Measurements from ENCODE around the gene NTHL1. TPM values are rescaled to one million over a fixed set of nuclear protein-coding genes. Genes with fewer than 3 reads are reported as not detected.

The NTHL1 gene
- total RNA-seq, 2 experiments from 2014 or later = 34.3 to 37.5 TPM

DNA sequence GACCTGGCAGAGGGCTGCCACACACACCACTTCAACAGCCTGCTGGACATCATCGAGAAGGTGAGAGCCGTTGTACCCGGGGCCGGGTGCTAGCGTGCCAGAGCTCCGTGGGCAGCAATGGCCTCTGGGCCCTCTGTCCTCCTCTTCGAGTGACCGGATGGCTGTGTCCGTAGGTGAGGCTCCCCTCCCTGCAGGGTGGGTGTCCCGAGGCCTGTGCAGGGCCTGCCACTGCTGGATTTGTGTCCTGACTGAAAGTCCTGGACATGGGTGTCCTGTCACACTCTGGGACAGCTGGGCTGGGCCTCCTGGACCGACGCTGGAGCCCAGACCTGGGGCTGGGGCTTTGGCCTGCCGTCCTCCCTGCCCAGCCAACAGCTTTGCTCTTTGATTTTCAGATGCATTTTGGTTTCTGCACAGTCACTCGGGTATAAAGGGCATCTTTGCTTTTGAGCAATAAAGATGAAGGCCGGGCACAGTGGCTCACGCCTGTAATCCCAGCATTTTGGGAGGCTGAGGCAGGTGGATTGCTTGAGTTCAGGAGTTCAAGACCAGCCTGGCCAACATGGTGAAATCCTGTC, 16.8 kb upstream of the NTHL1 start:
- H3K4me3 Mint-ChIP-seq = no peak overlapping the region
- H3K9me3 Mint-ChIP-seq (ENCODE audit: low read depth) = no peaks in the 10 kb centered on the region
- no peaks in the 10 kb centered on the region for H3K27me3 Mint-ChIP-seq
- H3K36me3 Mint-ChIP-seq = peaks cover 22% of the 10 kb centered on the region
- H3K27ac Mint-ChIP-seq = no peak overlapping the region
- CTCF ChIA-PET = interaction anchor here (0.8 kb wide), 1 partner anchor 17 kb away, joined by 3 read pairs; the partner anchor contains the start of genes NTHL1 and TSC2
- ATAC-seq = no peak
- DNase-seq = no peak
- peaks cover 6% of the 10 kb centered on the region for H3K4me1 Mint-ChIP-seq

DNA sequence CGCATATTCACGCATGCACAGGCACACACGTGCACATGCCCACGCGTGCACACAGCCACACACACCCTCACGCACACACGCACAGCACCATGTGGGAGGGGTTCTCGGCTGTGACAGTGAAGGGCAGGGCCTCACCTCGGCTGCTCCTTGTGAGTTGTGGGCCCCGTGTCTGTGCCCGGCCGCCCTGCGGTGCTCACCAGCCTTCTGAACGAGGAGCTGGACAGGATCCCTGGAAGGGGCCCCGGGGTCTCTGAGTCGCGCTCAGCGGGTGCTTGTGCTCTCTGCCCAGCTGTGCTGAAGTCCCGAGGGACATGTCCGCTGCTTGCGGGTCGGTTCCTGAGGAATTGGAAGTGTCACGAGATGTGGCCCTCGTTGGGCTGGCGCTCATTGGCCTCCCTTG, 16.2 kb upstream of the NTHL1 start:
- no peak overlapping the region for H3K4me3 Mint-ChIP-seq
- H3K27me3 Mint-ChIP-seq = no peaks in the 10 kb centered on the region
- CTCF ChIA-PET = no interaction called here
- no peak overlapping the region for H3K27ac Mint-ChIP-seq
- no peak for DNase-seq
- H3K9me3 Mint-ChIP-seq (ENCODE audit: low read depth) = no peaks in the 10 kb centered on the region
- H3K4me1 Mint-ChIP-seq = peaks cover 6% of the 10 kb centered on the region
- ATAC-seq = no peak
- peaks cover 20% of the 10 kb centered on the region for H3K36me3 Mint-ChIP-seq

DNA sequence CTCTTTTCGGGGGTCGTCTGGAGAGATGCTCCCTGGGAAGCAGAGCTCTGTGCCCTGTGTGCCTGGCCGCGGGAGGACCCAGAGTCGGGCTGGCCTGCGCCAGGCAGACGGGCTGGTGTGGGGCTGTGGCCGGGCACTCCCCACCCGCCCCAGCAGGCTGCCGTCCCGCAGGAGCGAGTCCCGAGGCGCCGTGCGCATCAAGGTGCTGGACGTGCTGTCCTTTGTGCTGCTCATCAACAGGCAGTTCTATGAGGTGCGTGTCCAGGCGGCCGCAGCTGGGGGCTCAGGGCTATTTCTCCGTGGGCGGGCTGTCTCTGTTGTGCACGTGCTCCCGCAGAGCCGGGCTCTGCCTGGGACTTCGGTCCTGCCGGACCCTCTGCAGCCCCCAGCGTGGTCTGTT, 15.2 kb upstream of the NTHL1 start:
- Mint-ChIP-seq H3K4me3 (no peak overlapping the region), H3K36me3 (peaks cover 15% of the 10 kb centered on the region), H3K4me1 (peaks cover 6% of the 10 kb centered on the region), H3K9me3 (ENCODE audit: low read depth) (no peaks in the 10 kb centered on the region), H3K27me3 (no peaks in the 10 kb centered on the region), H3K27ac (no peak overlapping the region)
- no peak for ATAC-seq
- CTCF ChIA-PET = no interaction called here
- no peak for DNase-seq

DNA sequence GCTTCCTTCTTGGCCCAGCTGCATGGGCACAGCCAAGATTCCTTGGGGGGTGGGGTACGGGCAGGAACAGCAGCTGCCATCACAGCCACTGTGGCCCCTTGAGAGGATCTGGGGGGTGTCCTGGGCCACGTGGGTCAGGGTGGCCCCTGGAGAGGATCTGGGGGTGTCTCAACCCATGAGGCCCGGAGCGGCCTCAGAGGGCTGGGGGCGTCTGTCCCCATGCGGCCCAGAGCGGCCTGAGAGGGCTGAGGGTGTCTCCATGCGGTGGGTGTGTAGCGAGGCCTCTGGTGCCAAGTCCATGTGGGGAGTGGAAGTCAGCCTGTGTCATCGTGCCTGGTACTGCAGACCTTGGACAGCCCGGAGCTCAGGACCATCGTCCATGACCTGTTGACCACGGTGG, 13.9 kb upstream of the NTHL1 start:
- peaks cover 11% of the 10 kb centered on the region for H3K36me3 Mint-ChIP-seq
- no peak overlapping the region for H3K4me3 Mint-ChIP-seq
- CTCF ChIA-PET = interaction anchor here (1.0 kb wide), 1 partner anchor 13 kb away, joined by 3 read pairs; the partner anchor contains the start of genes NTHL1 and TSC2
- DNase-seq (no peak), ATAC-seq (no peak)
- peaks cover 6% of the 10 kb centered on the region for H3K4me1 Mint-ChIP-seq
- H3K27me3 Mint-ChIP-seq = no peaks in the 10 kb centered on the region
- no peak overlapping the region for H3K27ac Mint-ChIP-seq
- H3K9me3 Mint-ChIP-seq (ENCODE audit: low read depth) = no peaks in the 10 kb centered on the region

DNA sequence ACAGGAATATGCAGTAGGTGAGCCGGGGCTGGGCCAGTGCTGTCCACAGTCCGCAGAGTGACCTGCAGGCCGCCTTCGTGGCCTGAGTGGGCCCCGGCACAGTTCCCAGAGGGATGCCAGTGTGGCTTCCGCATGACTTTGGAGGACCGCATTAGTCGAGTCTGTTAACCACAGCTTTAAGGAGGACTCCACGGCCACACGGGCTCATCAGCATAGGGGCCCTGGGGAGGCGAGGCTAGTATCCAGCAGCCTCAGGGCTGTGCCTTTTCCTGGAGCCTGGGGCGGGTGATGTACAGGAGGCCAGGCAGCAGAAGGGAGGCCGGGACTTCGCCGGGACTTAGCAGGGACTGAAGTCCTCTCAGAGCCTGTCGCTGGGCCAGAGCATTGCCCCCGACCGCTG, 13.4 kb upstream of the NTHL1 start:
- ATAC-seq (no peak), DNase-seq (no peak)
- H3K36me3 Mint-ChIP-seq = peaks cover 8% of the 10 kb centered on the region
- H3K4me1 Mint-ChIP-seq = peaks cover 6% of the 10 kb centered on the region
- no peak overlapping the region for H3K27ac Mint-ChIP-seq
- CTCF ChIA-PET = no interaction called here
- no peak overlapping the region for H3K4me3 Mint-ChIP-seq
- no peaks in the 10 kb centered on the region for H3K9me3 Mint-ChIP-seq (ENCODE audit: low read depth)
- no peaks in the 10 kb centered on the region for H3K27me3 Mint-ChIP-seq

DNA sequence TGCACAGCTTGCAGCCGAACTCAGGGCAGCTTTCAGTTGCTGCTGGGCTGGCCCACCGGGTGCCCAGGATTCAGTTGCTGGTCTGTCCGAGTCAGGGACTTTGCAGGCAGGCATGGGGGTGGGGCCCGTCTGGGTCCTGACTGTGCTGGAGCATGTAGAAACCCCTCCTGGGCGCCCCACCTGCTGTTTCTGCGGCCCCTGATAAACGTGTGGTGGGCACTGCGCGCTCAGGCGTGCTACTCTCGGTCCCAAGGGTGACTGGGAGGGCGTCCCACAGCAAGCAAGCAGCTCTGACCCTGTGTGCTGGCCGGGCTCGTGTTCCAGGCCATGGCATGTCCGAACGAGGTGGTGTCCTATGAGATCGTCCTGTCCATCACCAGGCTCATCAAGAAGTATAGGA, 12.7 kb upstream of the NTHL1 start:
- CTCF ChIA-PET = no interaction called here
- H3K4me3 Mint-ChIP-seq = no peak overlapping the region

DNA sequence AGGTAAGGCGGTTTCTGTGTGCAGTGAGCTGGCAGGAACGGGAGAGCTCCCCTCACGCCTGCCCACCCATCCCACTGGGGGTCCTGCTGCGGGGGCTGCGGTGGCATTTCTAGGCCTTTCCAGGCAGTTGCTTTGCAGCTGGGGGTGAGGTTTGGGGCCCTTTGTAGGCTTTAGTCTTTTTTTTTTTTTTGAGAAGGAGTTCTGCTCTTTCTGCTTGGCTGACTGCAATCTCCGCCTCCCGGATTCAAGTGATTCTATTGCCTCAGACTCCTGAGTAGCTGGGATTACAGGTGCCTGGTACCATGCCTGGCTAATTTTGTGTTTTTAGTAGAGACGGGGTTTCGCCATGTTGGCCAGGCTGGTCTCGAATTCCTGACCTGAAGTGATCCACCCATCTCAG, 11.2 kb upstream of the NTHL1 start:
- H3K36me3 Mint-ChIP-seq = peaks cover 1% of the 10 kb centered on the region
- H3K27ac Mint-ChIP-seq = no peak overlapping the region
- no peak for ATAC-seq
- H3K27me3 Mint-ChIP-seq = no peaks in the 10 kb centered on the region
- H3K4me1 Mint-ChIP-seq = no peaks in the 10 kb centered on the region
- no peak for DNase-seq
- H3K9me3 Mint-ChIP-seq (ENCODE audit: low read depth) = no peaks in the 10 kb centered on the region
- CTCF ChIA-PET = no interaction called here
- H3K4me3 Mint-ChIP-seq = no peak overlapping the region

More for the DNA sequence above, 12.7 kb upstream of the NTHL1 start:
- Mint-ChIP-seq H3K9me3 (ENCODE audit: low read depth) (no peaks in the 10 kb centered on the region), H3K4me1 (peaks cover under 1% of the 10 kb centered on the region), H3K27me3 (no peaks in the 10 kb centered on the region), H3K36me3 (peaks cover 4% of the 10 kb centered on the region), H3K27ac (no peak overlapping the region)
- no peak for ATAC-seq
- DNase-seq = no peak

DNA sequence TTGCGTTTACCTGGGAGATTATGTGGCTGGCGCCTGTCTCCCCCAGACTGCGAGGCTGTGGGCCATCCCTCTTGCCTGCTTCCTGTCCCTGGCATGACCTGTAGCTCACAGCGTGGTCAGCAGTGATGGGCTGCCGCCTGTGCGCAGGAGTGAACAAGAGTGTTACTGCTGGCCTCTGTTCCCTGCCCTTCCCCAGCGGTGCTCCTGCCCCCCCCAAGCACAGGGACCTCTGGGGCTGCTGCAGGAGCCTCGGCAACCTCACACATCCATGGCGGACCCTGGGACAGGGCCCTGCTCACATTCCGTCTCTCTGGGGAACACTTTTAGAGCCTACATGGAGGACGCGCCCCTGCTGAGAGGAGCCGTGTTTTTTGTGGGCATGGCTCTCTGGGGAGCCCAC, 10.8 kb upstream of the NTHL1 start:
- DNase-seq (no peak), ATAC-seq (no peak)
- H3K27me3 Mint-ChIP-seq = no peaks in the 10 kb centered on the region
- CTCF ChIA-PET = no interaction called here
- no peaks in the 10 kb centered on the region for H3K4me1 Mint-ChIP-seq
- H3K27ac Mint-ChIP-seq = no peak overlapping the region
- peaks cover 1% of the 10 kb centered on the region for H3K36me3 Mint-ChIP-seq
- no peaks in the 10 kb centered on the region for H3K9me3 Mint-ChIP-seq (ENCODE audit: low read depth)
- H3K4me3 Mint-ChIP-seq = no peak overlapping the region

DNA sequence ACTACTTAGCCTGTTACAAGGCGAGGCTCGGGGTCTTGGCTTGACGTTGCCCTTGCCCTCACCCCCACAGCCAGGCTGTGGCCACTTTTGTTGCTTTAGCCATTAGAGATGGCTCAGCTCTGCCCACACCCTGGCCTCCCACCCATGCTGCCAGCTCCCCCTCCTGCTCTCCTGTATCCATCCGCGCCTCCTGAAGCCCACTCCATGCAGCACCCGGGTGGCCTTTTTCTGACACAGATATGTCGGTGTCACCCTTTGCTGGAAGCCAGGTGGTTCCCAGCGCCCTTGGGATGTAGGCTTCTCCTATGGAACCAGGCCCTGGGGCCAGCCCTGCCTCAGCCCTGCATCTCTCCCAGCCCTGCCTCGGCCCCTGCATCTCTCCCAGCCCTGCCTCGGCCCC, 9.8 kb upstream of the NTHL1 start:
- no peak for DNase-seq
- CTCF ChIA-PET = interaction anchor here (0.8 to 1.4 kb wide), 2 partner anchors 10 to 35 kb away, joined by 3 to 4 read pairs; partner anchors contain the start of genes NTHL1 and TSC2
- Mint-ChIP-seq H3K36me3 (peaks cover 1% of the 10 kb centered on the region), H3K9me3 (ENCODE audit: low read depth) (no peaks in the 10 kb centered on the region), H3K27me3 (no peaks in the 10 kb centered on the region), H3K27ac (no peak overlapping the region), H3K4me1 (no peaks in the 10 kb centered on the region), H3K4me3 (no peak overlapping the region)
- ATAC-seq = no peak

DNA sequence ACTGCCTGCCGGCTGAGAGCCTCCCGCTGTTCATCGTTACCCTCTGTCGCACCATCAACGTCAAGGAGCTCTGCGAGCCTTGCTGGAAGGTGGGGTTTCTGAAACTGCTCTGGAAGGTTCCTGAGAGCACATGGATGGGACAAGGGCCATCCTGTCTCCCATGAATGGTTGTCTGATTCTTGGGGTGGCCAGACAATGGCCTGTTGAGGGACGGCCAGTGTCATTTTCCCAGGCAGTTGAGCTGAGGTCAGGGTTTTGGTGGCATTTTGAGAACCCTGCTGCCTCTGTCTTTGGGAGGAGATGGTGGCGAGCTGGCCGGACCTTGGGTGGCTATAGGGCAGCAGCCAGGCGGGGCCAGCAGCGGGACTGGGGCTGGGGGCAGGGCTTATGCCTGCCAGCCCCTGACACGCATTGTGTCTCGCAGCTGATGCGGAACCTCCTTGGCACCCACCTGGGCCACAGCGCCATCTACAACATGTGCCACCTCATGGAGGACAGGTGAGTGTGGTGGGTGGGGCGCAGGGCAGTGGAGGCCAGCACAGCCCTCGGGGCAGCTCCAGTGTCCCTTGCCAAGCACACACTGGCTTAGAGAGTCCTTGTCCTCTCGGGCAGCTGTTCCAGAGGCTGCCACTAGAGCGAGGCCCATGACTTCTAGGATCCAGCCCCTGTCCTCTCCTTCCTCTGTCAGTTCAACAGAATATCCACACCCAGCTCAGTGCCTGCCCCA, 9.2 kb upstream of the NTHL1 start:
- DNase-seq = no peak
- H3K27me3 Mint-ChIP-seq = no peaks in the 10 kb centered on the region
- no peak for ATAC-seq
- CTCF ChIA-PET = interaction anchor here (0.8 to 1.4 kb wide), 3 partner anchors 9 to 92 kb away, joined by 3 to 4 read pairs (median 3); partner anchors contain the start of genes NTHL1 and TSC2
- H3K36me3 Mint-ChIP-seq = peaks cover 1% of the 10 kb centered on the region
- H3K9me3 Mint-ChIP-seq (ENCODE audit: low read depth) = no peaks in the 10 kb centered on the region
- H3K4me3 Mint-ChIP-seq = no peak overlapping the region
- H3K4me1 Mint-ChIP-seq = no peaks in the 10 kb centered on the region
- no peak overlapping the region for H3K27ac Mint-ChIP-seq

DNA sequence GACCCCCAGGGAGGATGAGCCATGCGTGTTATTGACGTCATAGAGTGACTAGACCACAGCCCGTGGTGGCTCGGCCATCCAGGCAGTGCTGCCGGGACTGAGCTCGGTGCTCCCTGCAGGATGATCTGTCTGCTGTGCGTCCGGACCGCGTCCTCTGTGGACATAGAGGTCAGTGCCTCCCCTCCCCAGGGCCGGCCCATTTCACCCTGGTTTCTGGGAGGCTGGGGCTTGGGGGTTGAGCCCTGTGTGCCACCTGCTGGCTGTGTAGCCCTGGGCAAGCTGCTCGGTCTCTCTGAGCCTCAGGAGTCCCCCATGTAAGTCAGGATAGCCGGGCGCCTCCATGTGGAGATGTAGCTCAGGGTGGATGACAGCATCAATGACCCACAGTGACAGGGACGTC, 8.4 kb upstream of the NTHL1 start:
- Mint-ChIP-seq H3K9me3 (ENCODE audit: low read depth) (no peaks in the 10 kb centered on the region), H3K36me3 (peaks cover 2% of the 10 kb centered on the region), H3K27me3 (no peaks in the 10 kb centered on the region), H3K27ac (no peak overlapping the region), H3K4me1 (no peaks in the 10 kb centered on the region), H3K4me3 (no peak overlapping the region)
- CTCF ChIA-PET = interaction anchor here (1.1 to 1.4 kb wide), 3 partner anchors 34 to 93 kb away, joined by 3 to 4 read pairs (median 3); no protein-coding TSS in a partner anchor
- ATAC-seq = no peak
- DNase-seq = no peak

DNA sequence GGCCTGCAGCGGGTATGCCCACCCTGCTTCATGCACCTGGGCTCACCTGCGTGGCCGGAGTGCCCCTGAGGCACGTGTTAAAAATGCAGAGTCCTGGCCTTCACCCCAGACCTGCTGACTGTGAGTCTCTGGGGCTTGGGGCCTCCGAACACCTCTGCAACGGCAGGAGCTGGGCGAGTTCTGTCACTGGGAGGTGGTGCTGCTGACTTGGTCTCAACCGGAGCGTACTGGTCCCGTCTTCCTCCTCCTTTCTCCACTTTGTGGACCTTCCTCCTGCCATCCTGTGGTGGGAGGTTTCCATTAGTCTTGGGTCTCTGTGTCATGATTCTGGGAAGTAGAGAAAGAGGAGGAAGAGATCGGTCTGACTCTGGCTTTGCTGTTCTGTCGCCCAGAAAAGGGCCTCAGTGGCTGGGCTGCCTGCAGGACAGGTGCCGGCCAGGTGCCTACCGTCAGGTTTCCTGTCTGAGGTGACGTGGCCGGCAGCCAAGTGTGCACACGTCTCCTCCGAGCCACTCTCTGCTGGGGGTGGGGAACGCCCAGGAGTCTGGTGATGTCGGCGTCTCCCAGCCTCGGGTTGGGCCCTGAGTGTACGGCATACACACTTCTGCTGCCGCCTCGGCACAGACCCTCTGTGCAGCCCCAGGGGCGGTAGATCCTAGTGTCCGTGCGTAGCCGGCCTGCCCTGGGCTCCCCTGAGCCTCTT, 7.1 kb upstream of the NTHL1 start:
- ATAC-seq = no peak

DNA sequence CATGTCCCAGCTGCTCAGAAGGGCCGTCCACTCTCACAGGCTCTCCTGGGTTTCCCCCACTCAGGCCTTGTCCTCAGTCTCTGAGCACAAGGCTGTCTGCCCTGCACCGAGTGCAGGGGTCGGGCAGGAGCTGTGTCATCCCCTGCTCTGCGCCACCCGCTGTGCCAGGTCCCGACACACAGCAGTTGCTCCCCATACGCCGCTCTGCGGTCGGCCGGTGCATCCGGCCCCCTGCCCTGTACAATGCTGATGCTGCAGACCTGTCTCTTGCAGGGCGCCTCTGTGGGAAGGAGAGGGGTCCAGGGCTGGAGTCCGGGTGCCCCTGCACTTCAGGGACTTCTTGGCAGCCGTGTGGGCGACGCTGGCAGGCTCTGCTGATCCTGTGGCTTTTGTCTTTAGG, 6.3 kb upstream of the NTHL1 start:
- CTCF ChIA-PET = no interaction called here

More for the DNA sequence above, 7.1 kb upstream of the NTHL1 start:
- CTCF ChIA-PET = interaction anchor here (1.4 kb wide), 1 partner anchor 86 kb away, joined by 4 read pairs; no protein-coding TSS in a partner anchor
- no peak for DNase-seq
- no peaks in the 10 kb centered on the region for H3K4me1 Mint-ChIP-seq
- no peak overlapping the region for H3K4me3 Mint-ChIP-seq
- no peaks in the 10 kb centered on the region for H3K9me3 Mint-ChIP-seq (ENCODE audit: low read depth)
- peaks cover 6% of the 10 kb centered on the region for H3K36me3 Mint-ChIP-seq
- no peaks in the 10 kb centered on the region for H3K27me3 Mint-ChIP-seq
- H3K27ac Mint-ChIP-seq = no peak overlapping the region

More for the DNA sequence above, 6.3 kb upstream of the NTHL1 start:
- H3K36me3 Mint-ChIP-seq = peaks cover 6% of the 10 kb centered on the region
- H3K4me3 Mint-ChIP-seq = no peak overlapping the region
- no peak overlapping the region for H3K27ac Mint-ChIP-seq
- H3K4me1 Mint-ChIP-seq = peaks cover 6% of the 10 kb centered on the region
- no peaks in the 10 kb centered on the region for H3K27me3 Mint-ChIP-seq
- no peak for DNase-seq
- no peak for ATAC-seq
- H3K9me3 Mint-ChIP-seq (ENCODE audit: low read depth) = no peaks in the 10 kb centered on the region
